ENCODE data around the gene FAM200B. TPM values are rescaled to one million over a fixed set of nuclear protein-coding genes. Genes with fewer than 3 reads are reported as not detected.

Gene FAM200B
- total and polyA plus RNA-seq, 4 donors: 11.8 to 45.7 (median 16.9) TPM

- no peak for DNase-seq (ENCODE audit: low spot score)
- H3K9ac ChIP-seq (ENCODE audit: low read depth in 1 of 2, low read length in 2 of 2): peak overlapping the region; percentile 97
- H3K4me1 ChIP-seq (ENCODE audit: control insufficient read depth in 4 of 4, insufficient read depth in 4 of 4, low read length in 3 of 4): peaks cover 15 to 58% (median 40%) of the 10 kb centered on the region in 4 donors
- peak overlapping the region; percentile 92 to 99 for H3K27ac ChIP-seq (ENCODE audit: low read depth in 1 of 2, low read length in 2 of 2)
- H3K36me3 ChIP-seq (ENCODE audit: control insufficient read depth in 4 of 4, insufficient read depth in 3 of 4, low read depth in 1 of 4, low read length in 3 of 4): no peaks in the 10 kb centered on the region
- 79% methylated on average over 1 of the region's 1 CpG for WGBS
- no peaks in the 10 kb centered on the region for H3K9me3 ChIP-seq (ENCODE audit: control insufficient read depth in 4 of 4, low read length in 3 of 4)
- H3K27me3 ChIP-seq (ENCODE audit: control insufficient read depth in 4 of 4, insufficient read depth in 4 of 4, low read length in 3 of 4): no peaks in the 10 kb centered on the region
- TF ChIP-seq NR2F2 (IDR thresholded peaks at IDR 0.05) (no peak), EGR1 (IDR thresholded peaks at IDR 0.05; ENCODE audit: low read depth in 2 of 2) (no peak), FOXA2 (IDR thresholded peaks at IDR 0.05) (no peak)
- H3K4me3 ChIP-seq (ENCODE audit: low read depth in 1 of 3, low read length in 3 of 3): no peak overlapping the region
These were observed 29.4 kb upstream of the FAM200B start for GRCh38 chr4:15652191-15652590.

GRCh38 chr4:15652841-15653240, 28.8 kb upstream of the FAM200B start:
- peak overlapping the region; percentile 92 to 99 for H3K27ac ChIP-seq (ENCODE audit: low read depth in 1 of 2, low read length in 2 of 2)
- peak overlapping the region in 2 of 3 donors; percentile 45 to 90 for H3K4me3 ChIP-seq (ENCODE audit: low read depth in 1 of 3, low read length in 3 of 3)
- peak overlapping the region; percentile 97 for H3K9ac ChIP-seq (ENCODE audit: low read depth in 1 of 2, low read length in 2 of 2)
- TF ChIP-seq, protein P1, sequence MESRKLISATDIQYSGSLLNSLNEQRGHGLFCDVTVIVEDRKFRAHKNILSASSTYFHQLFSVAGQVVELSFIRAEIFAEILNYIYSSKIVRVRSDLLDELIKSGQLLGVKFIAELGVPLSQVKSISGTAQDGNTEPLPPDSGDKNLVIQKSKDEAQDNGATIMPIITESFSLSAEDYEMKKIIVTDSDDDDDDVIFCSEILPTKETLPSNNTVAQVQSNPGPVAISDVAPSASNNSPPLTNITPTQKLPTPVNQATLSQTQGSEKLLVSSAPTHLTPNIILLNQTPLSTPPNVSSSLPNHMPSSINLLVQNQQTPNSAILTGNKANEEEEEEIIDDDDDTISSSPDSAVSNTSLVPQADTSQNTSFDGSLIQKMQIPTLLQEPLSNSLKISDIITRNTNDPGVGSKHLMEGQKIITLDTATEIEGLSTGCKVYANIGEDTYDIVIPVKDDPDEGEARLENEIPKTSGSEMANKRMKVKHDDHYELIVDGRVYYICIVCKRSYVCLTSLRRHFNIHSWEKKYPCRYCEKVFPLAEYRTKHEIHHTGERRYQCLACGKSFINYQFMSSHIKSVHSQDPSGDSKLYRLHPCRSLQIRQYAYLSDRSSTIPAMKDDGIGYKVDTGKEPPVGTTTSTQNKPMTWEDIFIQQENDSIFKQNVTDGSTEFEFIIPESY (IDR thresholded peaks at IDR 0.05): no peak
- TF ChIP-seq, protein P2, sequence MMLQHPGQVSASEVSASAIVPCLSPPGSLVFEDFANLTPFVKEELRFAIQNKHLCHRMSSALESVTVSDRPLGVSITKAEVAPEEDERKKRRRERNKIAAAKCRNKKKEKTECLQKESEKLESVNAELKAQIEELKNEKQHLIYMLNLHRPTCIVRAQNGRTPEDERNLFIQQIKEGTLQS (IDR thresholded peaks at IDR 0.05): no peak
- no peak for TF ChIP-seq HNF4G (IDR thresholded peaks at IDR 0.05)
- TF ChIP-seq SP1 (IDR thresholded peaks at IDR 0.05): no peak
- TF ChIP-seq, protein P3, sequence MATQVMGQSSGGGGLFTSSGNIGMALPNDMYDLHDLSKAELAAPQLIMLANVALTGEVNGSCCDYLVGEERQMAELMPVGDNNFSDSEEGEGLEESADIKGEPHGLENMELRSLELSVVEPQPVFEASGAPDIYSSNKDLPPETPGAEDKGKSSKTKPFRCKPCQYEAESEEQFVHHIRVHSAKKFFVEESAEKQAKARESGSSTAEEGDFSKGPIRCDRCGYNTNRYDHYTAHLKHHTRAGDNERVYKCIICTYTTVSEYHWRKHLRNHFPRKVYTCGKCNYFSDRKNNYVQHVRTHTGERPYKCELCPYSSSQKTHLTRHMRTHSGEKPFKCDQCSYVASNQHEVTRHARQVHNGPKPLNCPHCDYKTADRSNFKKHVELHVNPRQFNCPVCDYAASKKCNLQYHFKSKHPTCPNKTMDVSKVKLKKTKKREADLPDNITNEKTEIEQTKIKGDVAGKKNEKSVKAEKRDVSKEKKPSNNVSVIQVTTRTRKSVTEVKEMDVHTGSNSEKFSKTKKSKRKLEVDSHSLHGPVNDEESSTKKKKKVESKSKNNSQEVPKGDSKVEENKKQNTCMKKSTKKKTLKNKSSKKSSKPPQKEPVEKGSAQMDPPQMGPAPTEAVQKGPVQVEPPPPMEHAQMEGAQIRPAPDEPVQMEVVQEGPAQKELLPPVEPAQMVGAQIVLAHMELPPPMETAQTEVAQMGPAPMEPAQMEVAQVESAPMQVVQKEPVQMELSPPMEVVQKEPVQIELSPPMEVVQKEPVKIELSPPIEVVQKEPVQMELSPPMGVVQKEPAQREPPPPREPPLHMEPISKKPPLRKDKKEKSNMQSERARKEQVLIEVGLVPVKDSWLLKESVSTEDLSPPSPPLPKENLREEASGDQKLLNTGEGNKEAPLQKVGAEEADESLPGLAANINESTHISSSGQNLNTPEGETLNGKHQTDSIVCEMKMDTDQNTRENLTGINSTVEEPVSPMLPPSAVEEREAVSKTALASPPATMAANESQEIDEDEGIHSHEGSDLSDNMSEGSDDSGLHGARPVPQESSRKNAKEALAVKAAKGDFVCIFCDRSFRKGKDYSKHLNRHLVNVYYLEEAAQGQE (IDR thresholded peaks at IDR 0.05): no peak
- no peak for TF ChIP-seq YY1 (IDR thresholded peaks at IDR 0.05)
- no peak for TF ChIP-seq NR2F2 (IDR thresholded peaks at IDR 0.05)
- TF ChIP-seq RAD21 (IDR thresholded peaks at IDR 0.05): no peak
- TF ChIP-seq RXRA (IDR thresholded peaks at IDR 0.05): no peak
- WGBS: 40% methylated on average over 4 of the region's 4 CpGs
- H3K36me3 ChIP-seq (ENCODE audit: control insufficient read depth in 4 of 4, insufficient read depth in 3 of 4, low read depth in 1 of 4, low read length in 3 of 4): no peaks in the 10 kb centered on the region
- no peaks in the 10 kb centered on the region for H3K27me3 ChIP-seq (ENCODE audit: control insufficient read depth in 4 of 4, insufficient read depth in 4 of 4, low read length in 3 of 4)
- peaks cover 15 to 54% (median 36%) of the 10 kb centered on the region in 4 donors for H3K4me1 ChIP-seq (ENCODE audit: control insufficient read depth in 4 of 4, insufficient read depth in 4 of 4, low read length in 3 of 4)
- DNase-seq (ENCODE audit: low spot score): no peak
- H3K9me3 ChIP-seq (ENCODE audit: control insufficient read depth in 4 of 4, low read length in 3 of 4): no peaks in the 10 kb centered on the region

DNA sequence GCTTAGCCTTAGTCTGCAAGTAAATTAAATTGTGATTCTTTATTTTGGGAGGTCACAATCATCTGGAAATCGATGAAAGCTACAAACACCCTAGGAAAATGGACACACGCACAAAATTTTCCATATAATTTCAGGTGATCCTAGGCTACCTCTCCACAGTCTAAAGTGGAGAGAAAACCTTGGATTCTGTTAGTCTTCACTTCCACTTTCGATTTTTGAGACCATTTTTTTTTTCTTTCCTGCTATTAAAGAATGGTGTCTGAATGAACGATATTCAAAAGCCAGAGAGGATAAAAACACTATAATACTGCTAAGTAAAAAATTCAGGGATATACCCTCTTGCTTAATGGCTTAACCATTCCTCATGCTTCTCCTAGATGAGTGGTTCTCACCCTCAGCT, 28.2 kb upstream of the FAM200B start:
- 7% methylated on average over 4 of the region's 4 CpGs for WGBS
- no peak for DNase-seq (ENCODE audit: low spot score)
- Histone ChIP-seq H3K9ac (ENCODE audit: low read depth in 1 of 2, low read length in 2 of 2) (peak overlapping the region; percentile 97), H3K27me3 (ENCODE audit: control insufficient read depth in 4 of 4, insufficient read depth in 4 of 4, low read length in 3 of 4) (no peaks in the 10 kb centered on the region), H3K36me3 (ENCODE audit: control insufficient read depth in 4 of 4, insufficient read depth in 3 of 4, low read depth in 1 of 4, low read length in 3 of 4) (no peaks in the 10 kb centered on the region), H3K4me1 (ENCODE audit: control insufficient read depth in 4 of 4, insufficient read depth in 4 of 4, low read length in 3 of 4) (peaks cover 15 to 50% (median 34%) of the 10 kb centered on the region in 4 donors), H3K9me3 (ENCODE audit: control insufficient read depth in 4 of 4, low read length in 3 of 4) (no peaks in the 10 kb centered on the region), H3K4me3 (ENCODE audit: low read depth in 1 of 3, low read length in 3 of 3) (peak overlapping the region; percentile 45 to 99 (median 90)), H3K27ac (ENCODE audit: low read depth in 1 of 2, low read length in 2 of 2) (peak overlapping the region; percentile 92 to 99)
- TF ChIP-seq YY1 (IDR thresholded peaks at IDR 0.05) (peak; percentile 73), CTCF (IDR thresholded peaks at IDR 0.05; ENCODE audit: low read depth, low read length, missing input control) (no peak)
- TF ChIP-seq, protein P4, sequence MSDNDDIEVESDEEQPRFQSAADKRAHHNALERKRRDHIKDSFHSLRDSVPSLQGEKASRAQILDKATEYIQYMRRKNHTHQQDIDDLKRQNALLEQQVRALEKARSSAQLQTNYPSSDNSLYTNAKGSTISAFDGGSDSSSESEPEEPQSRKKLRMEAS (IDR thresholded peaks at IDR 0.05): no peak
